HCT116 (cell line): ENCODE data around the gene BTF3.
"Not testable (repeated sequence)": the region's sequence is repeated elsewhere in the genome, so short reads cannot be mapped to it uniquely, and the experiment has no call there.

Experiments
- POLR2A ChIP-seq: IDR thresholded peaks from 2 replicates; pipeline ENCODE4 v1.7.0; 2011; ENCODE audit warnings: borderline replicate concordance; ENCODE audit not compliant: insufficient read depth, insufficient read length; ENCODE audit errors: extremely low read depth
- POLR2AphosphoS5 ChIP-seq: IDR thresholded peaks from 2 replicates; pipeline ENCODE4 v1.6.1; 2011; ENCODE audit warnings: mild to moderate bottlenecking, low read depth, low read length, moderate library complexity
- YY1 ChIP-seq: IDR thresholded peaks from 2 replicates; pipeline ENCODE4 v1.6.1; 2011; ENCODE audit warnings: low read length, low read depth, moderate library complexity, mild to moderate bottlenecking; ENCODE audit not compliant: insufficient replicate concordance; ENCODE audit errors: extremely low read depth
- TF ChIP-seq, protein P1 (sequence below), 3 experiments: fragments of 200-600 bp in 1 of 3; sonication (generic) in 1 of 3; IDR thresholded peaks in 2 of 3; conservative IDR thresholded peaks in 1 of 3; 2 replicates each; pipeline ENCODE4 v1.5.1; 2012 to 2017; ENCODE audit warnings: low read depth in 2 of 3, low read length in 2 of 3, antibody characterized with exemption in 1 of 3, borderline replicate concordance in 1 of 3, control low read depth in 1 of 3, mild to moderate bottlenecking in 1 of 3, mixed read lengths in 1 of 3, mixed run types in 1 of 3, moderate library complexity in 1 of 3; ENCODE audit not compliant: insufficient read depth in 1 of 3

GRCh38 chr5:73456462-73456861 is 41.8 kb upstream of the BTF3 start:
- not testable (repeated sequence) for TF ChIP-seq YY1, POLR2A, POLR2AphosphoS5
- TF ChIP-seq, protein P1, sequence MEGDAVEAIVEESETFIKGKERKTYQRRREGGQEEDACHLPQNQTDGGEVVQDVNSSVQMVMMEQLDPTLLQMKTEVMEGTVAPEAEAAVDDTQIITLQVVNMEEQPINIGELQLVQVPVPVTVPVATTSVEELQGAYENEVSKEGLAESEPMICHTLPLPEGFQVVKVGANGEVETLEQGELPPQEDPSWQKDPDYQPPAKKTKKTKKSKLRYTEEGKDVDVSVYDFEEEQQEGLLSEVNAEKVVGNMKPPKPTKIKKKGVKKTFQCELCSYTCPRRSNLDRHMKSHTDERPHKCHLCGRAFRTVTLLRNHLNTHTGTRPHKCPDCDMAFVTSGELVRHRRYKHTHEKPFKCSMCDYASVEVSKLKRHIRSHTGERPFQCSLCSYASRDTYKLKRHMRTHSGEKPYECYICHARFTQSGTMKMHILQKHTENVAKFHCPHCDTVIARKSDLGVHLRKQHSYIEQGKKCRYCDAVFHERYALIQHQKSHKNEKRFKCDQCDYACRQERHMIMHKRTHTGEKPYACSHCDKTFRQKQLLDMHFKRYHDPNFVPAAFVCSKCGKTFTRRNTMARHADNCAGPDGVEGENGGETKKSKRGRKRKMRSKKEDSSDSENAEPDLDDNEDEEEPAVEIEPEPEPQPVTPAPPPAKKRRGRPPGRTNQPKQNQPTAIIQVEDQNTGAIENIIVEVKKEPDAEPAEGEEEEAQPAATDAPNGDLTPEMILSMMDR (IDR thresholded peaks at IDR 0.05 in 2 of 3, conservative IDR thresholded peaks at IDR 0.05 in 1 of 3; ENCODE audit: borderline replicate concordance in 1 of 3, insufficient read depth in 1 of 3, low read depth in 2 of 3, low read length in 2 of 3): not testable (repeated sequence)
